Measurements from ENCODE around the gene ISG15.
"Not testable (repeated sequence)": the region's sequence is repeated elsewhere in the genome, so short reads cannot be mapped to it uniquely, and the experiment has no call there.

Gene ISG15

DNA sequence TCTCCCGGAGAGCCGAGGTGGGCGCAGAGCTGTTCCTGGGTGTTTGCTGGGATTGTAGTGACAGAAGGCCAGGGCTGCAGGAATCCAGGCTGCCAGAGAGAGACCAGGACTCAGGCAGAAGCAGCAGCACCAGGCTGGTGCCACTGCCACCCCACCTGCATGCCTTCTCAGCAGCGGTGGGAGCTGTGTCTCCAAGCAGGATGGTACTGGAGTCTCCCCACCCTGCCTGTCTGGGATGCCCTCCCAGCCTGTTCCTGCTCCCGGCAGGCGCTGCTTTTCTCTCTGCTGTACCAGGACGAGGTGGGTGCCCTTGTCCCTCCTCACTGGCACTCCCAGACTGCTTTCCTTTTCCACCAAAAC, 8.9 kb upstream of the ISG15 start:
- Histone ChIP-seq H3K27me3 (ENCODE audit: insufficient read depth, low read length) (peaks cover 3% of the 10 kb centered on the region; the same call in 1 of the 2 replicates), H3K27ac (ENCODE audit: low read depth, low read length) (no peak overlapping the region)

GRCh38 chr1:1004780-1005697, 8.3 kb upstream of the ISG15 start:
- Histone ChIP-seq H3K27me3 (ENCODE audit: insufficient read depth, low read length) (no peaks in the 10 kb centered on the region), H3K4me1 (ENCODE audit: control insufficient read depth, insufficient read depth, low read length, unreplicated experiment) (peaks cover 13% of the 10 kb centered on the region), H2AFZ (ENCODE audit: low read length, unreplicated experiment) (no peak overlapping the region), H3K79me2 (ENCODE audit: control insufficient read depth, insufficient read depth, low read length, unreplicated experiment) (no peaks in the 10 kb centered on the region), H3K4me3 (ENCODE audit: low read depth, low read length) (no peak overlapping the region), H3K27ac (ENCODE audit: low read depth, low read length) (no peak overlapping the region; the same call in 1 of the 2 replicates), H3K36me3 (ENCODE audit: insufficient read depth, low read length) (no peaks in the 10 kb centered on the region)

More for the DNA sequence above, 8.9 kb upstream of the ISG15 start:
- Histone ChIP-seq H3K4me1 (ENCODE audit: control insufficient read depth, insufficient read depth, low read length, unreplicated experiment) (peaks cover 13% of the 10 kb centered on the region), H2AFZ (ENCODE audit: low read length, unreplicated experiment) (no peak overlapping the region), H3K4me3 (ENCODE audit: low read depth, low read length) (no peak overlapping the region), H3K79me2 (ENCODE audit: control insufficient read depth, insufficient read depth, low read length, unreplicated experiment) (peaks cover 3% of the 10 kb centered on the region), H3K36me3 (ENCODE audit: insufficient read depth, low read length) (no peaks in the 10 kb centered on the region)

DNA sequence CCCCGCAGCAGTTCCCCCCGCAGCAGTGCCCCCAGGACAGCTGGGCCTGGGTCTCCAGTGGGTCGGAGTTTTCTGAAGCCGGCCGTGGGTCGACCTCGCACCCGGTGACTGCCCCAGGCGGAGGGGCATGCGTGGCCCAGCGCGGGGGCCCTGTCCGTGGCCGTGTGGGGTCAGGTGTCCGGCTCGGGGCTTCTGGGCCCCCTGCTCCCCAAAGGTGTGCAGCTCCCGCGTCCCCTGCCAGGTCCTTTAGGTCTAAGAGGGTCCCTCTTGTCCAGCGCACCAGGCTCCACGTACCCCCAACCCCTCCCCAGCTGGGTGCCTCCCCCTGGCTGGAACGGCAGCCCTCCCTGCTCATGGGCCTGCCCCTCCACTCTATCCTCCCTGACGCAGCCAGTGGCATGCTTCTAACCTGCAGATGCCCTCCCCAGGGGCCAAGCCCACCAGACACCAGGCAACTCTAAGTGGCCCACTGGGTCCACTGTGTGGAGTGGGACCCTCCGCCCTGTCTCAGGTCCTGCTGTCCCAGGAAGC, 7.5 kb upstream of the ISG15 start:
- no peaks in the 10 kb centered on the region for H3K79me2 ChIP-seq (ENCODE audit: control insufficient read depth, insufficient read depth, low read length, unreplicated experiment)
- no peaks in the 10 kb centered on the region for H3K36me3 ChIP-seq (ENCODE audit: insufficient read depth, low read length)
- H3K4me3 ChIP-seq (ENCODE audit: low read depth, low read length) = no peak overlapping the region
- H3K4me1 ChIP-seq (ENCODE audit: control insufficient read depth, insufficient read depth, low read length, unreplicated experiment) = peaks cover 13% of the 10 kb centered on the region
- no peak overlapping the region for H3K27ac ChIP-seq (ENCODE audit: low read depth, low read length)
- no peak overlapping the region for H2AFZ ChIP-seq (ENCODE audit: low read length, unreplicated experiment)
- no peaks in the 10 kb centered on the region for H3K27me3 ChIP-seq (ENCODE audit: insufficient read depth, low read length)

GRCh38 chr1:1006305-1007159, 6.8 kb upstream of the ISG15 start:
- Histone ChIP-seq H3K79me2 (ENCODE audit: control insufficient read depth, insufficient read depth, low read length, unreplicated experiment) (no peaks in the 10 kb centered on the region), H3K36me3 (ENCODE audit: insufficient read depth, low read length) (no peaks in the 10 kb centered on the region), H3K4me3 (ENCODE audit: low read depth, low read length) (no peak overlapping the region), H3K4me1 (ENCODE audit: control insufficient read depth, insufficient read depth, low read length, unreplicated experiment) (peaks cover 13% of the 10 kb centered on the region), H3K27ac (ENCODE audit: low read depth, low read length) (no peak overlapping the region), H2AFZ (ENCODE audit: low read length, unreplicated experiment) (no peak overlapping the region), H3K27me3 (ENCODE audit: insufficient read depth, low read length) (no peaks in the 10 kb centered on the region)

GRCh38 chr1:1010131-1010530, 3.2 kb upstream of the ISG15 start:
- peaks cover 17% of the 10 kb centered on the region for H3K4me1 ChIP-seq (ENCODE audit: control insufficient read depth, insufficient read depth, low read length, unreplicated experiment)
- H3K36me3 ChIP-seq (ENCODE audit: insufficient read depth, low read length) = peaks cover 15% of the 10 kb centered on the region; the same call in 1 of the 2 replicates
- not testable (repeated sequence) for H3K27ac ChIP-seq (ENCODE audit: low read depth, low read length); H3K4me3 ChIP-seq (ENCODE audit: low read depth, low read length); H3K27me3 ChIP-seq (ENCODE audit: insufficient read depth, low read length); H2AFZ ChIP-seq (ENCODE audit: low read length, unreplicated experiment)
- H3K79me2 ChIP-seq (ENCODE audit: control insufficient read depth, insufficient read depth, low read length, unreplicated experiment) = peaks cover 18% of the 10 kb centered on the region

DNA sequence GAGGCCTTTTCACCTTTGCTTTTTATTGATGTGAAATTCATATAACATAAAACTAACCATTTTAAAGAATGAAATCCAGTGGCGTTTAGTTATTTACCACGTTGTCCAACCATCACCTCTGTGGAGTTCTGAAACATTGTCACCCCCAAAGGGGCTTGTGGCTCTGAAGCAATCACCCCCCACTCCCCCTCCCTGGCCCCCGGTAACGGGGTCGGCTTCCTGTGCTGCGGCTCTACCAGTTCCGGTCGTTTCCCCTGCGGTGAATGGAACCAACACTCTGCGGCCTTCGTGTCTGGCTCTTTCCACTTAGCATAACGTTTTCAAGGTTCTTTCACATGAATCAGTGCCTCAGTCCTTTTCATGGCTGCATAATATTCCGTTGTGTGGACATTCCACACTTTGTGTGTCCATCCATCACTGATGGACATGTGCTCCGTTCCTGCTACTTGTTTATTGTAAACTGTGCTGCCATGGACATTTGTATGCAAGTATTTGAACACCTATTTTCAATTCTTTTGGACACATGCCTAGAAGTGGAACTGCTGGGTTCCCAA, 1.8 kb upstream of the ISG15 start:
- Histone ChIP-seq H3K27me3 (ENCODE audit: insufficient read depth, low read length) (no peaks in the 10 kb centered on the region), H3K79me2 (ENCODE audit: control insufficient read depth, insufficient read depth, low read length, unreplicated experiment) (peaks cover 20% of the 10 kb centered on the region), H2AFZ (ENCODE audit: low read length, unreplicated experiment) (no peak overlapping the region), H3K4me1 (ENCODE audit: control insufficient read depth, insufficient read depth, low read length, unreplicated experiment) (peaks cover 11% of the 10 kb centered on the region), H3K27ac (ENCODE audit: low read depth, low read length) (no peak overlapping the region), H3K4me3 (ENCODE audit: low read depth, low read length) (no peak overlapping the region), H3K36me3 (ENCODE audit: insufficient read depth, low read length) (peaks cover 17% of the 10 kb centered on the region; the same call in 1 of the 2 replicates)

- Histone ChIP-seq H3K4me3 (ENCODE audit: low read depth, low read length) (peak overlapping the region; percentile 96), H3K27ac (ENCODE audit: low read depth, low read length) (peak overlapping the region; percentile 95), H2AFZ (ENCODE audit: low read length, unreplicated experiment) (peak overlapping the region; percentile 30), H3K79me2 (ENCODE audit: control insufficient read depth, insufficient read depth, low read length, unreplicated experiment) (peaks cover 20% of the 10 kb centered on the region), H3K4me1 (ENCODE audit: control insufficient read depth, insufficient read depth, low read length, unreplicated experiment) (peaks cover 11% of the 10 kb centered on the region), H3K36me3 (ENCODE audit: insufficient read depth, low read length) (peaks cover 17% of the 10 kb centered on the region; the same call in 1 of the 2 replicates)
- not testable (repeated sequence) for H3K27me3 ChIP-seq (ENCODE audit: insufficient read depth, low read length)
These were observed 577 bp upstream of the ISG15 start for GRCh38 chr1:1012736-1013104.

DNA sequence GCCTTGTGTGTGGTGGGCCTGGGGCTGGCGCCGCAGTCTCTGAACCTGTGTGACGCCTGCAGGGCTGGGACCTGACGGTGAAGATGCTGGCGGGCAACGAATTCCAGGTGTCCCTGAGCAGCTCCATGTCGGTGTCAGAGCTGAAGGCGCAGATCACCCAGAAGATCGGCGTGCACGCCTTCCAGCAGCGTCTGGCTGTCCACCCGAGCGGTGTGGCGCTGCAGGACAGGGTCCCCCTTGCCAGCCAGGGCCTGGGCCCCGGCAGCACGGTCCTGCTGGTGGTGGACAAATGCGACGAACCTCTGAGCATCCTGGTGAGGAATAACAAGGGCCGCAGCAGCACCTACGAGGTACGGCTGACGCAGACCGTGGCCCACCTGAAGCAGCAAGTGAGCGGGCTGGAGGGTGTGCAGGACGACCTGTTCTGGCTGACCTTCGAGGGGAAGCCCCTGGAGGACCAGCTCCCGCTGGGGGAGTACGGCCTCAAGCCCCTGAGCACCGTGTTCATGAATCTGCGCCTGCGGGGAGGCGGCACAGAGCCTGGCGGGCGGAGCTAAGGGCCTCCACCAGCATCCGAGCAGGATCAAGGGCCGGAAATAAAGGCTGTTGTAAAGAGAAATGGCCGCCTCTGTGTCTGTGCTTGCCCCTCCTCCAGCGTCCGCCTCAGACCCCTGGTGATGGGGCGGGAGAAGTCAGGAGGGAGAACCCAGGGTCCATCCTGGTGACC, 788 bp downstream of the ISG15 start:
- H3K79me2 ChIP-seq (ENCODE audit: control insufficient read depth, insufficient read depth, low read length, unreplicated experiment) = peaks cover 20% of the 10 kb centered on the region
- H3K4me1 ChIP-seq (ENCODE audit: control insufficient read depth, insufficient read depth, low read length, unreplicated experiment) = peaks cover 11% of the 10 kb centered on the region
- H3K36me3 ChIP-seq (ENCODE audit: insufficient read depth, low read length) = peaks cover 17% of the 10 kb centered on the region; the same call in 1 of the 2 replicates
- H2AFZ ChIP-seq (ENCODE audit: low read length, unreplicated experiment) = no peak overlapping the region
- H3K4me3 ChIP-seq (ENCODE audit: low read depth, low read length) = peak overlapping the region; percentile 96
- peak overlapping the region; percentile 95 for H3K27ac ChIP-seq (ENCODE audit: low read depth, low read length)
- H3K27me3 ChIP-seq (ENCODE audit: insufficient read depth, low read length) = no peaks in the 10 kb centered on the region

DNA sequence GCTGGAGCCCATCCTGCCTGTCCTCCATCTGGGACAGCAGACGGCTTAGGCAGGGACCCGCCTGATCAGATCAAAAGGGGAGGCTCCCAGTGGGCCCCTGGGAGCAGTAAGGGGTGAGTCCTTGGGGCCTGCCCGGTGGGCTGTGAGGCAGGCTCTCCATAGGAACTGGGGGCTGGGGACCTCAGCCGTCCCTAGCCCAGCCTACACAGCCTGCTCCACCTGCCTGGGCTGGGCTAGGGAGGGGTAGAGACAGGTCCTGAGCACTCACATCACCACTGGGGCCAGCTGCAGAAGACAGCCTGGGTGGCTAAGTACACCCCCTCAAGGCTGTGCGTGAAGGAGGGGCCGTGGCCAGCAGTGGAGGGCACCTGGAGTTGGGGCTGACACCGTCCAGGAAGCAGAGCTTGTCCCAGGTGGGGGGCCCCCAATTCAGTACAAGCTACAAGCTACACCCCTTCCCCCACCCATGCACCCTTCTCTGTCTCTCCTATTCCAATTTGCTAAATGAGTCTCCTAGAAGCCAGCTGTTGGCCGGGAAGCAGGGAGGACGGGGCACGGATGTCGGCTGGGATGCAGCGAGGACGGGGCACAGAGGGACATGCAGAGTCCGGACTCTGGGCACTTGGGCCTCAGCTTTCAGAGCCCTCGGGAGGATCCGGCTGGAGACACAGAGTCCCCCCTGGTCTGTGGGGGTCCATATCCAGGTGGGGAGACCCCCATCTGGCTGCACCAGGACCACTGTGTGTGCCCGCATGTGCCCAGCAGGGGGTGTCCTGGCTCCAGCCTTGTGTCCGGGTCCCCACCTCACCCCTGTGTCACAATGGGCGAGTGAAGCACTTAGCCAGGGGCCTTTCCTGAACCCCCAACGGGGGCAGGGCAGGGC, 1.7 kb downstream of the ISG15 start:
- H3K4me1 ChIP-seq (ENCODE audit: control insufficient read depth, insufficient read depth, low read length, unreplicated experiment) = peaks cover 11% of the 10 kb centered on the region
- peaks cover 17% of the 10 kb centered on the region; the same call in 1 of the 2 replicates for H3K36me3 ChIP-seq (ENCODE audit: insufficient read depth, low read length)
- H3K27ac ChIP-seq (ENCODE audit: low read depth, low read length) = peak overlapping the region; percentile 95
- peak overlapping the region; percentile 96 for H3K4me3 ChIP-seq (ENCODE audit: low read depth, low read length)
- H3K79me2 ChIP-seq (ENCODE audit: control insufficient read depth, insufficient read depth, low read length, unreplicated experiment) = peaks cover 20% of the 10 kb centered on the region
- no peak overlapping the region for H2AFZ ChIP-seq (ENCODE audit: low read length, unreplicated experiment)
- no peaks in the 10 kb centered on the region for H3K27me3 ChIP-seq (ENCODE audit: insufficient read depth, low read length)

Data from ACC112 (cell line).